Psoas muscle (tissue), 8 donors: ENCODE measurements around the gene LAG3. TPM values are rescaled to one million over a fixed set of nuclear protein-coding genes. Genes with fewer than 3 reads are reported as not detected.

Experiments used
- ATAC-seq, 4 donors: fragments of 200-7000 bp; cut with Tn5 transposase; one replicate each; pipeline ENCODE4 v1.9.1; 2020; ENCODE audit warnings: moderate library complexity in 3 of 4, mild to moderate bottlenecking in 2 of 4
- DNase-seq, 2 donors: peaks; one replicate each; pipeline ENCODE4 v3.0.0-alpha.2; 2020
- H3K27ac ChIP-seq: fragments of 200-600 bp; one replicate; pipeline ENCODE4 v1.8.0; 2022
- H3K27me3 ChIP-seq, 3 donors: fragments of 200-600 bp in 1 of 3; one replicate each; pipeline versions ENCODE4 v1.6.1 to v1.8.0; 2013 to 2022; ENCODE audit warnings: low read length in 2 of 3, mild to moderate bottlenecking in 2 of 3, moderate library complexity in 1 of 3; ENCODE audit not compliant: insufficient read depth in 3 of 3
- H3K36me3 ChIP-seq, 2 donors: fragments of 200-600 bp in 1 of 2; one replicate each; pipeline versions ENCODE4 v1.6.1 to v1.8.0; 2013 to 2022; ENCODE audit warnings: low read depth in 1 of 2, mild to moderate bottlenecking in 1 of 2, moderate library complexity in 1 of 2; ENCODE audit not compliant: insufficient read depth in 1 of 2
- H3K4me1 ChIP-seq: fragments of 200-600 bp; one replicate; pipeline ENCODE4 v1.8.0; 2022
- H3K4me3 ChIP-seq: fragments of 200-600 bp; one replicate; pipeline ENCODE4 v1.8.0; 2022; ENCODE audit warnings: mild to moderate bottlenecking
- H3K9me3 ChIP-seq: fragments of 200-600 bp; one replicate; pipeline ENCODE4 v1.8.0; 2022
- CTCF ChIP-seq: fragments of 200-600 bp; IDR thresholded peaks from one replicate; pipeline ENCODE4 v1.8.0; 2022; ENCODE audit warnings: antibody characterized with exemption
- WGBS, 3 donors: extraction: QIAGEN DNeasy Blood & Tissue Kit; methylation state at CpG; one replicate each; pipeline versions ENCODE4 v1.1.6 to v1.1.7; 2013; 5-methylcytosine and 5-hydroxymethylcytosine counted together
- intact Hi-C, 2 donors: fragments of 100-400 bp; cut with DNase I; formaldehyde crosslinking; loops; one replicate each; pipeline versions ENCODE4 v1.11.0 to v1.14.2; 2022
- polyA plus RNA-seq, 3 donors: library from polyadenylated mRNA; stranded (reverse); fragments of 200-250 nt; gene quantifications; one replicate each; pipeline ENCODE4 v1.2.3, GENCODE V29; 2013
- total RNA-seq, 4 donors: library from RNA; stranded (reverse); fragmentation: NEBNext Ultra II Directional in 2 of 4; extraction: Animal tissue kit (Norgen Biotek cat#: 25700) in 2 of 4; gene quantifications; one replicate each; pipeline versions ENCODE4 v1.2.1 to v1.2.4, GENCODE V29; 2021 to 2023
- donor health status: healthy with polysubstance abuse.
- donor health status: DM: no; HTN: no; CAD: no; lungs with moderate emphysema.
- donor health status: Bipolar disorder and iron deficiency.
- donor health status: healthy.
- donor health status: DM: yes; HTN: yes; CAD: no.
- donor health status: DM: no; HTN: no; CAD: no.
- donor health status: DM: no; HTN: no; CAD: no.
- donor health status: DM: yes; HTN: yes; CAD: no.

Gene LAG3
- total and polyA plus RNA-seq, 7 donors, result 0.05 to 0.24 (median 0.08) TPM; not detected in 3

GRCh38 chr12:6771509-6772330 is 600 bp upstream of the LAG3 start:
- Histone ChIP-seq H3K36me3 (no peaks in the 10 kb centered on the region), H3K27me3 (peaks cover 0 to 2% (median 0%) of the 10 kb centered on the region in 3 donors), H3K27ac (no peak overlapping the region), H3K4me3 (no peak overlapping the region), H3K4me1 (peaks cover 14% of the 10 kb centered on the region), H3K9me3 (no peaks in the 10 kb centered on the region)
- 81 to 84% (median 82%) methylated on average over 12 of the region's 12 CpGs for WGBS, 3 donors
- no peak for TF ChIP-seq CTCF
- DNase-seq (no peak), ATAC-seq (no peak)
- intact Hi-C loops, result no loop called here

GRCh38 chr12:6772726-6773589 is 638 bp downstream of the LAG3 start:
- no peak for TF ChIP-seq CTCF
- Histone ChIP-seq H3K4me1 (peaks cover 13% of the 10 kb centered on the region), H3K27me3 (peaks cover 0 to 2% (median 0%) of the 10 kb centered on the region in 3 donors), H3K27ac (no peak overlapping the region), H3K36me3 (no peaks in the 10 kb centered on the region), H3K4me3 (no peak overlapping the region), H3K9me3 (no peaks in the 10 kb centered on the region)
- WGBS, 3 donors, result 71 to 81% (median 76%) methylated on average over 21 of the region's 21 CpGs
- ATAC-seq (no peak), DNase-seq (no peak)
- intact Hi-C loops, result no loop called here

- 51 to 58% (median 52%) methylated on average over 50 to 60 of the region's 60 CpGs for WGBS, 3 donors
- intact Hi-C loops, result no loop called here
- no peak for DNase-seq
- Histone ChIP-seq H3K9me3 (no peaks in the 10 kb centered on the region), H3K27ac (no peak overlapping the region), H3K36me3 (no peaks in the 10 kb centered on the region), H3K4me3 (peak overlapping the region; percentile 4), H3K27me3 (peaks cover 0 to 2% (median 0%) of the 10 kb centered on the region in 3 donors), H3K4me1 (peaks cover 10% of the 10 kb centered on the region)
- ATAC-seq, result no peak
- no peak for TF ChIP-seq CTCF
Measured at GRCh38 chr12:6773590-6774351, 1.5 kb downstream of the LAG3 start.

DNA sequence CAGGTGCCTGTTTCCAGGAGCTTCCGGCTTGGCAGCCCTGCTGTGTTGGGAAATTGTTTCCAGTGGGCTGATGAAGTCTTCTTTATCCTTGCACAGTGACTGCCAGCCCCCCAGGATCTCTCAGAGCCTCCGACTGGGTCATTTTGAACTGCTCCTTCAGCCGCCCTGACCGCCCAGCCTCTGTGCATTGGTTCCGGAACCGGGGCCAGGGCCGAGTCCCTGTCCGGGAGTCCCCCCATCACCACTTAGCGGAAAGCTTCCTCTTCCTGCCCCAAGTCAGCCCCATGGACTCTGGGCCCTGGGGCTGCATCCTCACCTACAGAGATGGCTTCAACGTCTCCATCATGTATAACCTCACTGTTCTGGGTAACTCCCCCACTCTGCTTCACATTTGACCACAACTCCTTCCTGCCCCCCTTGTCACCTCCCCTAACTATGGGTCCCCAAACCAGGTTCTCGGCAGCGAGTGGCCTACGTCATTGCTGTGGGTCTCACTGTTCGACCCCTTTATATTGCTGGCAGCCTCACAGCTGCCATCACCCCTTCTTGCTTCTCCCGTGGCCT is 2.3 kb downstream of the LAG3 start:
- intact Hi-C loops, result loop anchor here in 1 of 2 donors (5.0 kb wide), 1 partner anchor 37 kb away; no protein-coding TSS in a partner anchor
- ATAC-seq (no peak), DNase-seq (no peak)
- Histone ChIP-seq H3K27ac (no peak overlapping the region), H3K27me3 (peaks cover 0 to 2% (median 0%) of the 10 kb centered on the region in 3 donors), H3K4me3 (no peak overlapping the region), H3K36me3 (no peaks in the 10 kb centered on the region), H3K9me3 (no peaks in the 10 kb centered on the region), H3K4me1 (peaks cover 5% of the 10 kb centered on the region)
- no peak for TF ChIP-seq CTCF
- WGBS, 3 donors, result 84 to 87% (median 85%) methylated on average over 15 of the region's 15 CpGs
